Lower leg skin (tissue), 3 donors: ENCODE results near the gene HOXD11.

Source experiments
- CTCF ChIP-seq, 3 donors: fragments of 450-650 bp; IDR thresholded peaks; one replicate each; pipeline ENCODE4 v1.5.1; 2016; ENCODE audit warnings: antibody characterized with exemption in 3 of 3, mild to moderate bottlenecking in 3 of 3, moderate library complexity in 2 of 3
- POLR2A ChIP-seq, 2 donors: fragments of 450-650 bp; IDR thresholded peaks; one replicate each; pipeline ENCODE4 v1.6.1; 2016 to 2017; ENCODE audit warnings: antibody characterized with exemption in 2 of 2, mild to moderate bottlenecking in 1 of 2, moderate library complexity in 1 of 2

- TF ChIP-seq CTCF (IDR thresholded peaks at IDR 0.05) (no peak), POLR2A (IDR thresholded peaks at IDR 0.05) (no peak)
Observed at GRCh38 chr2:176158855-176159662, 52.0 kb downstream of the HOXD11 start.
